Hepatocyte (in vitro differentiated cells): ENCODE results near the gene UGCG. TPM values are rescaled to one million over a fixed set of nuclear protein-coding genes. Genes with fewer than 3 reads are reported as not detected.
A peak's percentile ranks its signal among the peaks of the same experiment; 100 is the strongest.
"Not testable (repeated sequence)": the region's sequence is repeated elsewhere in the genome, so short reads cannot be mapped to it uniquely, and the experiment has no call there.

Source experiments
- DNase-seq: peaks from one replicate; pipeline ENCODE4 v3.0.0-alpha.2; 2016; ENCODE audit warnings: low spot score
- H2AFZ ChIP-seq: fragments of 200-600 bp; sonication (generic); 2 replicates; pipeline ENCODE4 v1.6.0; 2016; ENCODE audit warnings: antibody characterized with exemption, mild to moderate bottlenecking
- H3K27ac ChIP-seq: fragments of 200-600 bp; sonication (generic); 2 replicates; pipeline ENCODE4 v1.5.1; 2016; ENCODE audit warnings: mild to moderate bottlenecking
- H3K27me3 ChIP-seq: fragments of 200-600 bp; sonication (generic); 2 replicates; pipeline ENCODE4 v1.6.1; 2016
- H3K36me3 ChIP-seq: fragments of 200-600 bp; sonication (generic); replicated peaks from 2 replicates; pipeline ENCODE4 v1.5.1; 2016; ENCODE audit warnings: low read depth; ENCODE audit not compliant: insufficient read depth
- H3K4me1 ChIP-seq: fragments of 200-600 bp; sonication (generic); 2 replicates; pipeline ENCODE4 v1.5.1; 2016; ENCODE audit warnings: mild to moderate bottlenecking, moderate library complexity; ENCODE audit not compliant: insufficient read depth
- H3K4me2 ChIP-seq: fragments of 200-600 bp; sonication (generic); 2 replicates; pipeline ENCODE4 v1.6.0; 2016
- H3K4me3 ChIP-seq: fragments of 200-600 bp; sonication (generic); 2 replicates; pipeline ENCODE4 v1.5.1; 2016; ENCODE audit warnings: mild to moderate bottlenecking
- H3K79me2 ChIP-seq: fragments of 200-600 bp; sonication (generic); 2 replicates; pipeline ENCODE4 v1.6.0; 2017; ENCODE audit warnings: mild to moderate bottlenecking
- H3K9me2 ChIP-seq: fragments of 200-600 bp; sonication (generic); replicated peaks from 2 replicates; pipeline ENCODE4 v1.6.0; 2017; ENCODE audit warnings: mild to moderate bottlenecking; ENCODE audit not compliant: insufficient read depth
- H3K9me3 ChIP-seq: fragments of 200-600 bp; sonication (generic); 2 replicates; pipeline ENCODE4 v1.5.1; 2016; ENCODE audit warnings: low read depth, mild to moderate bottlenecking
- H4K20me1 ChIP-seq: fragments of 200-600 bp; sonication (generic); 2 replicates; pipeline ENCODE4 v1.6.0; 2016; ENCODE audit warnings: mild to moderate bottlenecking; ENCODE audit not compliant: insufficient read depth, poor library complexity, severe bottlenecking
- EZH2 ChIP-seq: fragments of 200-600 bp; sonication (generic); IDR thresholded peaks from 2 replicates; pipeline ENCODE4 v1.6.1; 2016; ENCODE audit warnings: antibody characterized with exemption, mild to moderate bottlenecking, borderline replicate concordance
- EZH2phosphoT487 ChIP-seq: fragments of 200-600 bp; sonication (generic); IDR thresholded peaks from one replicate; pipeline ENCODE4 v1.6.1; 2018; ENCODE audit warnings: antibody characterized with exemption, mild to moderate bottlenecking, low read depth, moderate library complexity; ENCODE audit not compliant: unreplicated experiment, severe bottlenecking
- WGBS: methylation state at CpG from one replicate; pipeline ENCODE4 v1.1.6; 2016; ENCODE audit warnings: low lambda C conversion rate; ENCODE audit errors: missing lambda C conversion rate; 5-methylcytosine and 5-hydroxymethylcytosine counted together
- polyA plus RNA-seq: library from polyadenylated mRNA; unstranded; fragments of >200 nt; fragmentation: Nextera tagmentation; extraction: Ambion mirVana; gene quantifications from 2 replicates; pipeline ENCODE4 v1.2.1, GENCODE V29; 2016
- total RNA-seq: library from RNA; depleted of rRNA; stranded (reverse); fragments of >200 nt; gene quantifications from 2 replicates; pipeline ENCODE4 v1.2.3, GENCODE V29; 2014
- TF ChIP-seq, protein P1 (sequence below): fragments of 200-600 bp; sonication (generic); IDR thresholded peaks from 2 replicates; pipeline ENCODE4 v1.5.1; 2016; ENCODE audit warnings: antibody characterized with exemption, mild to moderate bottlenecking; ENCODE audit not compliant: poor library complexity

UGCG gene
- total and polyA plus RNA-seq, 2 experiments from 2014 or later, result 54.6 to 107 TPM

GRCh38 chr9:111900151-111900857, 3.7 kb downstream of the UGCG start:
- TF ChIP-seq EZH2phosphoT487, result no peak
- TF ChIP-seq, protein P1, sequence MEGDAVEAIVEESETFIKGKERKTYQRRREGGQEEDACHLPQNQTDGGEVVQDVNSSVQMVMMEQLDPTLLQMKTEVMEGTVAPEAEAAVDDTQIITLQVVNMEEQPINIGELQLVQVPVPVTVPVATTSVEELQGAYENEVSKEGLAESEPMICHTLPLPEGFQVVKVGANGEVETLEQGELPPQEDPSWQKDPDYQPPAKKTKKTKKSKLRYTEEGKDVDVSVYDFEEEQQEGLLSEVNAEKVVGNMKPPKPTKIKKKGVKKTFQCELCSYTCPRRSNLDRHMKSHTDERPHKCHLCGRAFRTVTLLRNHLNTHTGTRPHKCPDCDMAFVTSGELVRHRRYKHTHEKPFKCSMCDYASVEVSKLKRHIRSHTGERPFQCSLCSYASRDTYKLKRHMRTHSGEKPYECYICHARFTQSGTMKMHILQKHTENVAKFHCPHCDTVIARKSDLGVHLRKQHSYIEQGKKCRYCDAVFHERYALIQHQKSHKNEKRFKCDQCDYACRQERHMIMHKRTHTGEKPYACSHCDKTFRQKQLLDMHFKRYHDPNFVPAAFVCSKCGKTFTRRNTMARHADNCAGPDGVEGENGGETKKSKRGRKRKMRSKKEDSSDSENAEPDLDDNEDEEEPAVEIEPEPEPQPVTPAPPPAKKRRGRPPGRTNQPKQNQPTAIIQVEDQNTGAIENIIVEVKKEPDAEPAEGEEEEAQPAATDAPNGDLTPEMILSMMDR, result no peak
- no peak for TF ChIP-seq EZH2
- H3K79me2 ChIP-seq, result peaks cover 84% of the 10 kb centered on the region
- H3K36me3 ChIP-seq, result no peaks in the 10 kb centered on the region
- no peak for DNase-seq
- peak overlapping the region; percentile 50 for H3K4me3 ChIP-seq
- 79% methylated on average over 6 of the region's 6 CpGs for WGBS
- H3K4me2 ChIP-seq, result peak overlapping the region; percentile 73
- H3K27ac ChIP-seq, result peak overlapping the region; percentile 100
- peaks cover 22% of the 10 kb centered on the region for H3K4me1 ChIP-seq
- no peak overlapping the region for H2AFZ ChIP-seq
- H3K9me2 ChIP-seq, result no peaks in the 10 kb centered on the region
- peaks cover 76% of the 10 kb centered on the region for H4K20me1 ChIP-seq
- H3K27me3 ChIP-seq, result no peaks in the 10 kb centered on the region
- H3K9me3 ChIP-seq, result no peaks in the 10 kb centered on the region

DNA sequence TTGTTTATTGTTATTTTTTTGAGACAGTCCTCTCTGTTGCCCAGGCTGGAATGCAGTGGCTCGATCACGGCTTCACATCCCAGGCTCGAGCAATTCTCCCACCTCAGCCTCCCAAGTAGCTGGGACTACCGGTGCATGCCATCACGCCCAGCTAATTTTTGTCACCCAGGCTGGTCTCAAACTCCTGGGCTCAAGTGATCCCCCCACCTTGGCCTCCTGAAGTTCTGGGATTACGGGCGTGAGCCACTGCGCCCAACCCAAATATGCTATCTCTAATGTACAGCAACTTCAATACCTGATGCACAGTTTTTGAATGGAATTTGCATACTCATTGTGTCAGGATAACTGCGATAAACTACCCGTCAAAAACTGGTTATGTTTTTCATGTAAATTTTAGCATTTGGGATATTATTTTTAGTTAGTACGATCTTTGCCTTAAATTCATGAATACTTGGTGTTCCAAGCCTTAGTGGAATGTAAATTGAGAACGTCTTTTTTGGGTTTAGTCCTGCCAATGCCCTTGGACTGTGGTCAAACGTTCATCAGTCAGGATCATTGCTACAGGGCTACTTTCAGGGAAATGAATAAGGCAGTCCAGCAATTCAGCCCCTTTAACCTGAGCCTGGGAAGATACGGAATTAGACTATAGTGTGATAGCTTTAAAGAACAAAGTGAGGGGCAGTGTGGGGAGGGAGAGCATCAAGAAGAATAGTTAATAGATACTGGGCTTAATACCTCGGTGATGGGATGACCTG, 4.4 kb downstream of the UGCG start:
- TF ChIP-seq EZH2 (no peak), EZH2phosphoT487 (no peak)
- TF ChIP-seq, protein P1, result no peak
- WGBS, result 85% methylated on average over 15 of the region's 15 CpGs
- no peaks in the 10 kb centered on the region for H3K9me2 ChIP-seq
- no peak overlapping the region for H2AFZ ChIP-seq
- no peak for DNase-seq
- peak overlapping the region; percentile 73 for H3K4me2 ChIP-seq
- peak overlapping the region; percentile 100 for H3K27ac ChIP-seq
- H3K9me3 ChIP-seq, result no peaks in the 10 kb centered on the region
- no peak overlapping the region for H3K4me3 ChIP-seq
- H3K36me3 ChIP-seq, result no peaks in the 10 kb centered on the region
- no peaks in the 10 kb centered on the region for H3K27me3 ChIP-seq
- peaks cover 18% of the 10 kb centered on the region for H3K4me1 ChIP-seq
- peaks cover 84% of the 10 kb centered on the region for H4K20me1 ChIP-seq
- peaks cover 91% of the 10 kb centered on the region for H3K79me2 ChIP-seq

GRCh38 chr9:111902391-111903139, 6.0 kb downstream of the UGCG start:
- Histone ChIP-seq H3K9me2 (no peaks in the 10 kb centered on the region), H3K4me3 (no peak overlapping the region), H2AFZ (no peak overlapping the region), H4K20me1 (peaks cover 95% of the 10 kb centered on the region), H3K27ac (peak overlapping the region; percentile 100), H3K27me3 (no peaks in the 10 kb centered on the region), H3K79me2 (peaks cover 100% of the 10 kb centered on the region), H3K4me2 (peak overlapping the region; percentile 73), H3K36me3 (no peaks in the 10 kb centered on the region), H3K9me3 (no peaks in the 10 kb centered on the region), H3K4me1 (peaks cover 18% of the 10 kb centered on the region)
- no peak for DNase-seq
- 84% methylated on average over 8 of the region's 8 CpGs for WGBS
- TF ChIP-seq EZH2phosphoT487, result no peak
- TF ChIP-seq EZH2, result no peak
- TF ChIP-seq, protein P1, result no peak

DNA sequence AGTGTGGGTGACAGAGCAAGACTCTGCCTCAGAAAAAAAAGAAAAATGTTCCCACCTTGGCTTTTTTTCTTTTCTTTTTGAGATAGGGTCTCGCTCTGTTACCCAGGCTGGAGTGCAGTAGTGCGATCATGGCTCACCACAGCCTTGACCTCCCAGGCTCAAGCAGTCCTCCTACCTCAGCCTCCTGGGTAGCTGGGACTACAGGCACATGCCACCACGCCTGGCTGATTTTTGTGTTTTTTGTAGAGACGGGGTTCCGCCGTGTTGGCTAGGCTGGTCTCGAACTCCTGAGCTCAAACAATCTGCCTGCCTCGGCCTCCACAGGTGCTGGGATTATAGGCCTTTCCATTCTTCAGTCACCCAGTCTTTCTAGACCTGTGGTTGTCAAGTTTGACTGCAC, 6.9 kb downstream of the UGCG start:
- H3K79me2 ChIP-seq, result peaks cover 100% of the 10 kb centered on the region
- not testable (repeated sequence) for H3K27me3 ChIP-seq, H3K9me2 ChIP-seq, H3K9me3 ChIP-seq, H3K4me3 ChIP-seq, H2AFZ ChIP-seq, H3K36me3 ChIP-seq, DNase-seq
- H3K27ac ChIP-seq, result peak overlapping the region; percentile 100
- H3K4me2 ChIP-seq, result peak overlapping the region; percentile 73
- H3K4me1 ChIP-seq, result peaks cover 22% of the 10 kb centered on the region
- 93% methylated on average over 8 of the region's 8 CpGs for WGBS
- H4K20me1 ChIP-seq, result peaks cover 96% of the 10 kb centered on the region
